ENCODE measurements around the gene PFKFB3. TPM values are rescaled to one million over a fixed set of nuclear protein-coding genes. Genes with fewer than 3 reads are reported as not detected.

The PFKFB3 gene
- total and polyA plus RNA-seq, 2 of the 4 experiments (the other 2 are of a cell fraction): 34.1 to 45.5 TPM

DNA sequence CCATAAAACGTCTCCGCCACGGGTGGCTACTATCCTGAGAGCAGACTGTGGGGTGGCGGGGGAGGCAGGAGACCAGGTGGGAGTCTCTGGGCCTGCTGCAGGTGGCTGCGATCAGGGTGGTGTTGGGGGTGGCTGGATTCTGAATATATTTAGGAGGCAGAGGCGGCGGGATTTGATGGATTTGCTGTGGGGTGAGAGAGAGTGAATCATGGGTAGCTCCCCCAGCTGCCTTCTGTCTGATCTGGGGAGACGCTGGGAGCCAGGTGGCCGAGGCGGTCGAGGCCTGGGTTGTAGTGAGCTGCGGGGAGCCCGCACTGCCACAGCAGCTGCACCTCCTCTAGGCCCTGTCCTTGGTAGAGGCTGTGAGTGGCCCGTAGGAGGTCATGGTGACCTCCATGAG, 48.2 kb upstream of the PFKFB3 start:
- no TSS peak for BruUV-seq (replicated peaks)
- Histone ChIP-seq H3K56ac (ENCODE audit: extremely low read depth, insufficient read depth, low read length) (no peak overlapping the region), H2BK20ac (ENCODE audit: low read depth, low read length) (no peak overlapping the region), H4K5ac (ENCODE audit: low read depth, low read length) (no peak overlapping the region), H3K27ac (ENCODE audit: insufficient read depth, low read length) (no peak overlapping the region), H3K14ac (replicated peaks; ENCODE audit: low read depth, low read length) (no peak overlapping the region), H2AFZ (replicated peaks; ENCODE audit: low read length, poor library complexity) (no peak overlapping the region), H4K91ac (ENCODE audit: insufficient read depth, low read depth, low read length) (no peak overlapping the region), H3K4ac (ENCODE audit: low read depth, low read length) (no peak overlapping the region), H3K4me3 (ENCODE audit: insufficient read depth, low read depth, low read length) (no peak overlapping the region), H3K27me3 (ENCODE audit: control insufficient read depth, insufficient read depth, low read length) (no peaks in the 10 kb centered on the region), H3K4me2 (ENCODE audit: low read depth, low read length) (no peak overlapping the region), H3K36me3 (ENCODE audit: control insufficient read depth, insufficient read depth, low read length) (no peaks in the 10 kb centered on the region), H4K20me1 (ENCODE audit: insufficient read depth, low read length) (peaks cover 25% of the 10 kb centered on the region), H3K9me3 (ENCODE audit: control insufficient read depth, insufficient read depth, low read length) (no peaks in the 10 kb centered on the region), H3K9ac (ENCODE audit: low read depth, low read length) (no peak overlapping the region), H4K8ac (ENCODE audit: low read depth in 2 of 2, low read length in 2 of 2) (no peak overlapping the region), H2AK5ac (ENCODE audit: low read depth, low read length) (no peak overlapping the region), H3K18ac (ENCODE audit: low read depth, low read length) (no peak overlapping the region), H3K4me1 (ENCODE audit: control insufficient read depth, insufficient read depth, low read length) (peaks cover 4% of the 10 kb centered on the region), H2BK5ac (ENCODE audit: low read depth, low read length, poor library complexity, severe bottlenecking) (no peak overlapping the region), H2BK15ac (ENCODE audit: low read depth, low read length) (no peak overlapping the region), H3K23ac (ENCODE audit: low read depth, low read length) (no peak overlapping the region), H2AK9ac (replicated peaks; ENCODE audit: low read depth, low read length, poor library complexity) (no peak overlapping the region), H2BK120ac (ENCODE audit: low read depth, low read length) (no peak overlapping the region), H3K9me1 (ENCODE audit: insufficient read depth, low read length) (peaks cover 9% of the 10 kb centered on the region; the same call in 1 of the 2 replicates), H3K79me1 (ENCODE audit: low read depth in 1 of 2, low read length in 2 of 2) (peaks cover 19 to 77% of the 10 kb centered on the region in 2 experiments)
- CTCF ChIA-PET: interaction anchor here (1.0 kb wide), 1 partner anchor 247 kb away, joined by 3 read pairs; no protein-coding TSS in a partner anchor
- dilution Hi-C loops (cut with HindIII; ENCODE audit: low sequenced_read_pairs, unreplicated experiment) (no loop called here), intact Hi-C loops (cut with micrococcal nuclease) (no loop called here), in situ Hi-C loops (cut with MboI; ENCODE audit: low sequenced_read_pairs) (no loop called here)
- WGBS, 2 experiments (ENCODE audit: extremely low coverage in 2 of 2, insufficient read length in 1 of 2): 84% methylated on average over 4 of the region's 14 CpGs; no CpG with 5 or more reads in 1 of the 2 experiments
- ATAC-seq (ENCODE audit: low read depth) (no peak), DNase-seq (no peak)
- POLR2A ChIA-PET (ENCODE audit: unreplicated experiment): no interaction called here
- TF ChIP-seq POLR2A (IDR thresholded peaks at IDR 0.05; ENCODE audit: low read depth, low read length) (no peak), RFX5 (IDR thresholded peaks at IDR 0.05; ENCODE audit: low read depth, low read length) (no peak), MXI1 (IDR thresholded peaks at IDR 0.05; ENCODE audit: borderline replicate concordance, low read depth, low read length) (no peak), RAD21 (IDR thresholded peaks at IDR 0.05; ENCODE audit: low read length) (no peak), NFE2L2 (IDR thresholded peaks at IDR 0.05; ENCODE audit: low read depth, low read length) (no peak), BHLHE40 (IDR thresholded peaks at IDR 0.05; ENCODE audit: low read depth, low read length) (no peak), RCOR1 (IDR thresholded peaks at IDR 0.05; ENCODE audit: insufficient replicate concordance, low read length) (no peak), MAFK (IDR thresholded peaks at IDR 0.05; ENCODE audit: low read depth, low read length) (no peak), CHD1 (IDR thresholded peaks at IDR 0.05; ENCODE audit: low read depth, low read length) (no peak), SMC3 (IDR thresholded peaks at IDR 0.05; ENCODE audit: low read depth, low read length) (no peak), CEBPB (IDR thresholded peaks at IDR 0.05; ENCODE audit: low read depth, low read length) (no peak), MAZ (IDR thresholded peaks at IDR 0.05; ENCODE audit: borderline replicate concordance, low read depth, low read length) (no peak), FOS (IDR thresholded peaks at IDR 0.05; ENCODE audit: low read depth, low read length) (no peak)
- TF ChIP-seq, protein P1, sequence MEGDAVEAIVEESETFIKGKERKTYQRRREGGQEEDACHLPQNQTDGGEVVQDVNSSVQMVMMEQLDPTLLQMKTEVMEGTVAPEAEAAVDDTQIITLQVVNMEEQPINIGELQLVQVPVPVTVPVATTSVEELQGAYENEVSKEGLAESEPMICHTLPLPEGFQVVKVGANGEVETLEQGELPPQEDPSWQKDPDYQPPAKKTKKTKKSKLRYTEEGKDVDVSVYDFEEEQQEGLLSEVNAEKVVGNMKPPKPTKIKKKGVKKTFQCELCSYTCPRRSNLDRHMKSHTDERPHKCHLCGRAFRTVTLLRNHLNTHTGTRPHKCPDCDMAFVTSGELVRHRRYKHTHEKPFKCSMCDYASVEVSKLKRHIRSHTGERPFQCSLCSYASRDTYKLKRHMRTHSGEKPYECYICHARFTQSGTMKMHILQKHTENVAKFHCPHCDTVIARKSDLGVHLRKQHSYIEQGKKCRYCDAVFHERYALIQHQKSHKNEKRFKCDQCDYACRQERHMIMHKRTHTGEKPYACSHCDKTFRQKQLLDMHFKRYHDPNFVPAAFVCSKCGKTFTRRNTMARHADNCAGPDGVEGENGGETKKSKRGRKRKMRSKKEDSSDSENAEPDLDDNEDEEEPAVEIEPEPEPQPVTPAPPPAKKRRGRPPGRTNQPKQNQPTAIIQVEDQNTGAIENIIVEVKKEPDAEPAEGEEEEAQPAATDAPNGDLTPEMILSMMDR (conservative IDR thresholded peaks at IDR 0.05; ENCODE audit: low read depth, low read length): no peak
- TF ChIP-seq, protein P2, sequence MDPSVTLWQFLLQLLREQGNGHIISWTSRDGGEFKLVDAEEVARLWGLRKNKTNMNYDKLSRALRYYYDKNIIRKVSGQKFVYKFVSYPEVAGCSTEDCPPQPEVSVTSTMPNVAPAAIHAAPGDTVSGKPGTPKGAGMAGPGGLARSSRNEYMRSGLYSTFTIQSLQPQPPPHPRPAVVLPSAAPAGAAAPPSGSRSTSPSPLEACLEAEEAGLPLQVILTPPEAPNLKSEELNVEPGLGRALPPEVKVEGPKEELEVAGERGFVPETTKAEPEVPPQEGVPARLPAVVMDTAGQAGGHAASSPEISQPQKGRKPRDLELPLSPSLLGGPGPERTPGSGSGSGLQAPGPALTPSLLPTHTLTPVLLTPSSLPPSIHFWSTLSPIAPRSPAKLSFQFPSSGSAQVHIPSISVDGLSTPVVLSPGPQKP (IDR thresholded peaks at IDR 0.05; ENCODE audit: borderline replicate concordance, low read depth, low read length): no peak
- TF ChIP-seq, protein P3, sequence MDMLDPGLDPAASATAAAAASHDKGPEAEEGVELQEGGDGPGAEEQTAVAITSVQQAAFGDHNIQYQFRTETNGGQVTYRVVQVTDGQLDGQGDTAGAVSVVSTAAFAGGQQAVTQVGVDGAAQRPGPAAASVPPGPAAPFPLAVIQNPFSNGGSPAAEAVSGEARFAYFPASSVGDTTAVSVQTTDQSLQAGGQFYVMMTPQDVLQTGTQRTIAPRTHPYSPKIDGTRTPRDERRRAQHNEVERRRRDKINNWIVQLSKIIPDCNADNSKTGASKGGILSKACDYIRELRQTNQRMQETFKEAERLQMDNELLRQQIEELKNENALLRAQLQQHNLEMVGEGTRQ (IDR thresholded peaks at IDR 0.05; ENCODE audit: low read depth, low read length): no peak
